ENCODE measurements around the gene NBEA.
"Not testable (repeated sequence)": the region's sequence is repeated elsewhere in the genome, so short reads cannot be mapped to it uniquely, and the experiment has no call there.

Gene NBEA

GRCh38 chr13:35659796-35660195 lies 717.7 kb downstream of the NBEA start:
- H3K4me3 ChIP-seq (ENCODE audit: low read depth, low read length), result no peak overlapping the region
- TF ChIP-seq CTCF (IDR thresholded peaks at IDR 0.05; ENCODE audit: low read depth, low read length, missing control alignments), result no peak
- no peak for DNase-seq (ENCODE audit: low read depth)

GRCh38 chr13:35664747-35665146 lies 722.7 kb downstream of the NBEA start:
- no peak overlapping the region for H3K4me3 ChIP-seq (ENCODE audit: low read depth, low read length)
- no peak for DNase-seq (ENCODE audit: low read depth)
- TF ChIP-seq CTCF (IDR thresholded peaks at IDR 0.05; ENCODE audit: low read depth, low read length, missing control alignments), result no peak

GRCh38 chr13:35669321-35669720 lies 727.3 kb downstream of the NBEA start:
- TF ChIP-seq CTCF (IDR thresholded peaks at IDR 0.05; ENCODE audit: low read depth, low read length, missing control alignments), result no peak

GRCh38 chr13:35672611-35673010 lies 730.5 kb downstream of the NBEA start:
- TF ChIP-seq CTCF (IDR thresholded peaks at IDR 0.05; ENCODE audit: low read depth, low read length, missing control alignments), result no peak
- no peak overlapping the region for H3K4me3 ChIP-seq (ENCODE audit: low read depth, low read length)
- no peak for DNase-seq (ENCODE audit: low read depth)

More at GRCh38 chr13:35669321-35669720, 727.3 kb downstream of the NBEA start:
- no peak for DNase-seq (ENCODE audit: low read depth)
- no peak overlapping the region for H3K4me3 ChIP-seq (ENCODE audit: low read depth, low read length)

GRCh38 chr13:35675651-35676050 lies 733.6 kb downstream of the NBEA start:
- H3K4me3 ChIP-seq (ENCODE audit: low read depth, low read length), result no peak overlapping the region
- DNase-seq (ENCODE audit: low read depth), result no peak
- TF ChIP-seq CTCF (IDR thresholded peaks at IDR 0.05; ENCODE audit: low read depth, low read length, missing control alignments), result no peak

GRCh38 chr13:35677863-35678262 lies 735.8 kb downstream of the NBEA start:
- not testable (repeated sequence) for DNase-seq (ENCODE audit: low read depth); H3K4me3 ChIP-seq (ENCODE audit: low read depth, low read length)

- no peak for DNase-seq (ENCODE audit: low read depth)
- TF ChIP-seq CTCF (IDR thresholded peaks at IDR 0.05; ENCODE audit: low read depth, low read length, missing control alignments), result no peak
Observed at GRCh38 chr13:35681685-35682084, 739.6 kb downstream of the NBEA start.

GRCh38 chr13:35684432-35684831 lies 742.4 kb downstream of the NBEA start:
- TF ChIP-seq CTCF (IDR thresholded peaks at IDR 0.05; ENCODE audit: low read depth, low read length, missing control alignments), result no peak
- no peak overlapping the region for H3K4me3 ChIP-seq (ENCODE audit: low read depth, low read length)
- DNase-seq (ENCODE audit: low read depth), result no peak

More at GRCh38 chr13:35681685-35682084, 739.6 kb downstream of the NBEA start:
- no peak overlapping the region for H3K4me3 ChIP-seq (ENCODE audit: low read depth, low read length)
